Right lobe of liver (tissue), 6 donors: ENCODE results near the gene TFCP2L1. TPM values are rescaled to one million over a fixed set of nuclear protein-coding genes. Genes with fewer than 3 reads are reported as not detected.

Source experiments
- ATAC-seq, 4 donors: fragments of 200-7000 bp; cut with Tn5 transposase; one replicate each; pipeline ENCODE4 v1.9.1; 2020; ENCODE audit warnings: mild to moderate bottlenecking in 4 of 4, moderate library complexity in 4 of 4
- DNase-seq, 3 donors: peaks; one replicate each; pipeline ENCODE4 v3.0.0-alpha.2; 2020
- H3K27ac ChIP-seq, 3 donors: fragments of 200-600 bp; one replicate each; pipeline ENCODE4 v1.8.0; 2022
- H3K27me3 ChIP-seq, 2 donors: fragments of 200-600 bp; one replicate each; pipeline ENCODE4 v1.8.0; 2022
- H3K36me3 ChIP-seq, 4 donors: fragments of 200-600 bp; sonication (generic) in 1 of 4; one replicate each; pipeline versions ENCODE4 v1.5.1 to v1.8.0; 2017 to 2022; ENCODE audit warnings: control low read depth in 1 of 4
- H3K4me1 ChIP-seq, 4 donors: fragments of 200-600 bp; sonication (generic) in 1 of 4; one replicate each; pipeline versions ENCODE4 v1.5.1 to v1.8.0; 2017 to 2022; ENCODE audit warnings: control low read depth in 1 of 4
- H3K4me3 ChIP-seq, 3 donors: fragments of 200-600 bp; one replicate each; pipeline ENCODE4 v1.8.0; 2022
- H3K9me3 ChIP-seq, 4 donors: fragments of 200-600 bp; sonication (generic) in 1 of 4; one replicate each; pipeline versions ENCODE4 v1.5.1 to v1.8.0; 2017 to 2022; ENCODE audit warnings: control low read depth in 1 of 4
- CTCF ChIP-seq, 4 donors: fragments of 200-600 bp in 3 of 4; fragments of 450-650 bp in 1 of 4; IDR thresholded peaks; one replicate each; pipeline versions ENCODE4 v1.5.1 to v1.8.0; 2016 to 2022; ENCODE audit warnings: antibody characterized with exemption in 4 of 4, mild to moderate bottlenecking in 2 of 4
- POLR2A ChIP-seq: fragments of 450-650 bp; IDR thresholded peaks from one replicate; pipeline ENCODE4 v1.6.1; 2017; ENCODE audit warnings: antibody characterized with exemption, mild to moderate bottlenecking
- WGBS: methylation state at CpG from one replicate; pipeline ENCODE4 v1.1.6; 2018; ENCODE audit warnings: low coverage, low lambda C conversion rate; ENCODE audit not compliant: insufficient coverage; ENCODE audit errors: missing lambda C conversion rate; 5-methylcytosine and 5-hydroxymethylcytosine counted together
- intact Hi-C, 2 donors: fragments of 100-400 bp; cut with DNase I; formaldehyde crosslinking; loops; one replicate each; pipeline versions ENCODE4 v1.11.2 to v1.14.1; 2022
- total RNA-seq, 6 experiments: library from RNA; depleted of rRNA in 2 of 6; stranded (reverse); fragments of >200 nt in 2 of 6; fragmentation: NEBNext Ultra II Directional in 3 of 6; extraction: Animal tissue kit (Norgen Biotek cat#: 25700) in 3 of 6; gene quantifications; one replicate each; pipeline versions ENCODE4 v1.1.0 to v1.2.4, GENCODE V29; 2016 to 2023
- donor health status: DM: no; HTN: yes; CAD: no.
- donor health status: DM: no; HTN: no; CAD: no.
- donor health status: DM: no; HTN: no; CAD: no.
- donor health status: DM: no; HTN: yes; CAD: no.
- donor health status: DM: no; HTN: yes; CAD: no.

Gene TFCP2L1
- total RNA-seq, 6 experiments from 2014 or later, result 0.26 to 1.7 (median 0.34) TPM

GRCh38 chr2:121237980-121238665 is 46.9 kb downstream of the TFCP2L1 start:
- Histone ChIP-seq H3K4me1 (no peaks in the 10 kb centered on the region), H3K9me3 (no peaks in the 10 kb centered on the region), H3K36me3 (no peaks in the 10 kb centered on the region), H3K27me3 (no peaks in the 10 kb centered on the region), H3K4me3 (no peak overlapping the region), H3K27ac (no peak overlapping the region)
- 82% methylated on average over 9 of the region's 16 CpGs for WGBS
- TF ChIP-seq POLR2A (no peak), CTCF (IDR thresholded peaks at IDR 0.05) (no peak)
- intact Hi-C loops, result no loop called here
- DNase-seq (peak in 1 of 3 donors; percentile 33), ATAC-seq (no peak)

GRCh38 chr2:121237336-121237979 is 47.5 kb downstream of the TFCP2L1 start:
- no peaks in the 10 kb centered on the region for H3K36me3 ChIP-seq
- WGBS, result 83% methylated on average over 7 of the region's 20 CpGs
- TF ChIP-seq CTCF (IDR thresholded peaks at IDR 0.05), result no peak
- no peak for TF ChIP-seq POLR2A
- no peak overlapping the region for H3K27ac ChIP-seq
- intact Hi-C loops, result no loop called here
- H3K4me1 ChIP-seq, result no peaks in the 10 kb centered on the region
- no peaks in the 10 kb centered on the region for H3K9me3 ChIP-seq
- no peak for ATAC-seq
- peak in 1 of 3 donors; percentile 51 for DNase-seq
- H3K27me3 ChIP-seq, result no peaks in the 10 kb centered on the region
- no peak overlapping the region for H3K4me3 ChIP-seq

- Histone ChIP-seq H3K27me3 (no peaks in the 10 kb centered on the region), H3K4me1 (no peaks in the 10 kb centered on the region), H3K36me3 (no peaks in the 10 kb centered on the region), H3K27ac (no peak overlapping the region), H3K4me3 (no peak overlapping the region), H3K9me3 (no peaks in the 10 kb centered on the region)
- DNase-seq (peak in 1 of 3 donors; percentile 21), ATAC-seq (no peak)
- 93% methylated on average over 2 of the region's 10 CpGs for WGBS
- intact Hi-C loops, result no loop called here
- TF ChIP-seq POLR2A (no peak), CTCF (IDR thresholded peaks at IDR 0.05) (no peak)
Measured at GRCh38 chr2:121236650-121237180, 48.3 kb downstream of the TFCP2L1 start.

GRCh38 chr2:121236101-121236640 is 48.8 kb downstream of the TFCP2L1 start:
- no peaks in the 10 kb centered on the region for H3K9me3 ChIP-seq
- intact Hi-C loops, result no loop called here
- no peaks in the 10 kb centered on the region for H3K36me3 ChIP-seq
- no peak overlapping the region for H3K27ac ChIP-seq
- ATAC-seq, result no peak
- TF ChIP-seq POLR2A (no peak), CTCF (IDR thresholded peaks at IDR 0.05) (no peak)
- peak in 1 of 3 donors; percentile 18 for DNase-seq
- WGBS, result 67% methylated on average over 3 of the region's 13 CpGs
- no peaks in the 10 kb centered on the region for H3K4me1 ChIP-seq
- H3K4me3 ChIP-seq, result no peak overlapping the region
- no peaks in the 10 kb centered on the region for H3K27me3 ChIP-seq
